ENCODE measurements around the gene HGF. TPM values are rescaled to one million over a fixed set of nuclear protein-coding genes. Genes with fewer than 3 reads are reported as not detected.

Gene HGF
- total RNA-seq, 1 experiment from 2014 or later: 0.72 TPM

DNA sequence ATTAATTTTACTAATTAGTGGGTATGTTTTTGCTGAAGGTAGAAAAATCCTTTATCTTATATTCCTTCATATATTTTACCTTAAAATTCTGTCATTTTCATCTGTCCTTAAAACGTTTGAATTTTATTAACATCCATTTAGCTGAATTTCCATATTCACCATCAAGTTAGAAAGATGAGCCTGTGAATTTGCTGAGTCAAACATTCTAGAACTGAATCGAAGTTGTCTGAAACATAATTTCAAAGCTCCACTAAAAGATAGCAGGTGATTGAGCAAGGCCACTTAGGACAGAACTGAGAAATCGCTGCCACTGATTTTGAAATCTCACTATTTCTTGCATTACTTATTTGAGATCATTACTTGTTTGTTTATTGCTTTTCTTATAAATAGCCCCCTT lies 17.5 kb downstream of the HGF start:
- DNase-seq (ENCODE audit: low spot score): no peak
- H3K4me1 Mint-ChIP-seq: peaks cover 28% of the 10 kb centered on the region
- H3K27ac Mint-ChIP-seq: peak overlapping the region; percentile 68
- TF ChIP-seq GTF2I (CRISPR knock-in tag; conservative IDR thresholded peaks at IDR 0.05) (no peak), SOX15 (CRISPR knock-in tag; IDR thresholded peaks at IDR 0.05) (no peak), MAX (CRISPR knock-in tag; IDR thresholded peaks at IDR 0.05) (no peak), PRDM15 (CRISPR knock-in tag; IDR thresholded peaks at IDR 0.05) (no peak), MXD4 (CRISPR knock-in tag; IDR thresholded peaks at IDR 0.05; ENCODE audit: borderline replicate concordance) (no peak), KAT7 (CRISPR knock-in tag; IDR thresholded peaks at IDR 0.05; ENCODE audit: borderline replicate concordance) (no peak), PRRX2 (CRISPR knock-in tag; IDR thresholded peaks at IDR 0.05) (no peak), ZNF396 (CRISPR knock-in tag; IDR thresholded peaks at IDR 0.05; ENCODE audit: borderline replicate concordance) (no peak), NFE2L1 (CRISPR knock-in tag; IDR thresholded peaks at IDR 0.05) (no peak), GABPB1 (CRISPR knock-in tag; IDR thresholded peaks at IDR 0.05) (no peak), ZNF219 (CRISPR knock-in tag; IDR thresholded peaks at IDR 0.05; ENCODE audit: borderline replicate concordance) (no peak), NR3C1 (CRISPR knock-in tag; conservative IDR thresholded peaks at IDR 0.05; ENCODE audit: low read depth) (no peak), FOXJ3 (CRISPR knock-in tag; IDR thresholded peaks at IDR 0.05; ENCODE audit: borderline replicate concordance) (no peak), SMAD3 (CRISPR knock-in tag; IDR thresholded peaks at IDR 0.05; ENCODE audit: borderline replicate concordance) (no peak), TEAD1 (CRISPR knock-in tag; IDR thresholded peaks at IDR 0.05) (no peak), E2F4 (CRISPR knock-in tag; IDR thresholded peaks at IDR 0.05; ENCODE audit: borderline replicate concordance, low read depth) (no peak)
- H3K4me3 Mint-ChIP-seq: no peak overlapping the region; the same call in 1 of the 2 replicates
- no peaks in the 10 kb centered on the region for H3K9me3 Mint-ChIP-seq
- CTCF ChIA-PET: interaction anchor here (1.0 to 1.8 kb wide), 3 partner anchors 18 to 282 kb away, joined by 3 to 6 read pairs (median 5); no protein-coding TSS in a partner anchor
- H3K27me3 Mint-ChIP-seq (ENCODE audit: low read depth): no peaks in the 10 kb centered on the region
- ATAC-seq: no peak
- POLR2A ChIA-PET: no interaction called here
- H3K36me3 Mint-ChIP-seq: no peaks in the 10 kb centered on the region

DNA sequence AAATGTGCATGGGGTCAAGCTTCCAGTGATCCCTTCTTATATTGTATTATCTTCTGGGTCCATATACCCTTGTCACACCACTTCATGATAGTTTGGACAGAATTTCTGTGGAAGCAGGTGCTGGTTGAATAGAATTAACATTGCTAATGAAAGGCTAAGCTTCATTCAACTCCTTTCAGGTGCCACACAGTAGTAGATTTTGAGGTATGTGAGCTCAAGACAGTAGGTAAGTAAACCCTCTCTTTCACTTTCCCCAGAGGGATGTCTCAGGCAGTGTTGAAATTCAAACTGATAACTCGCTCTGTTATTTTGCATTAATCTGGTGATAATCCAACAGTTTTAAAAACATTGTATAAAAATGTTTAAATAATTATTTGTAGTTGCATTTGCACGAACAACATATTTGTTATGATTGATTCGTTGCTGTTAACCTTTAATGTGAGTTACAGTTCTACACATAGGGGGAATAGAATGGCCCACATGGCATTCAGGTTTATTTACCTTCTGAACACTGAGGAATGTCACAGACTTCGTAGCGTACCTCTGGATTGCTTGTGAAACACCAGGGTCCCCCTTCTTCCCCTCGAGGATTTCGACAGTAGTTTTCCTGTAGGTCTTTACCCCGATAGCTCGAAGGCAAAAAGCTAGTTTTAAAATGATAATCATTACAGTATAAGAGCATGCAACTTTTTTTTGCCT lies 18.1 kb downstream of the HGF start:
- ChIA-PET POLR2A (no interaction called here), CTCF (interaction anchor here (1.0 to 1.8 kb wide), 3 partner anchors 17 to 282 kb away, joined by 3 to 6 read pairs (median 5); no protein-coding TSS in a partner anchor)
- ATAC-seq: peak; percentile 95
- Mint-ChIP-seq H3K9me3 (no peaks in the 10 kb centered on the region), H3K4me1 (peaks cover 28% of the 10 kb centered on the region), H3K27ac (peak overlapping the region; percentile 92), H3K36me3 (no peaks in the 10 kb centered on the region), H3K4me3 (no peak overlapping the region; the same call in 1 of the 2 replicates), H3K27me3 (ENCODE audit: low read depth) (no peaks in the 10 kb centered on the region)
- DNase-seq (ENCODE audit: low spot score): no peak
- TF ChIP-seq MXD4 (CRISPR knock-in tag; IDR thresholded peaks at IDR 0.05; ENCODE audit: borderline replicate concordance) (no peak), ZNF219 (CRISPR knock-in tag; IDR thresholded peaks at IDR 0.05; ENCODE audit: borderline replicate concordance) (no peak), PREB (CRISPR knock-in tag; IDR thresholded peaks at IDR 0.05; ENCODE audit: borderline replicate concordance) (no peak), FOXP1 (CRISPR knock-in tag; IDR thresholded peaks at IDR 0.05; ENCODE audit: borderline replicate concordance) (no peak), ZNF138 (CRISPR knock-in tag; conservative IDR thresholded peaks at IDR 0.05) (no peak), PRRX2 (CRISPR knock-in tag; IDR thresholded peaks at IDR 0.05) (no peak), SP1 (CRISPR knock-in tag; conservative IDR thresholded peaks at IDR 0.05) (no peak), ZNF263 (CRISPR knock-in tag; IDR thresholded peaks at IDR 0.05; ENCODE audit: low read depth) (no peak), HMGA2 (CRISPR knock-in tag; IDR thresholded peaks at IDR 0.05) (no peak)
- TF ChIP-seq, protein P1, sequence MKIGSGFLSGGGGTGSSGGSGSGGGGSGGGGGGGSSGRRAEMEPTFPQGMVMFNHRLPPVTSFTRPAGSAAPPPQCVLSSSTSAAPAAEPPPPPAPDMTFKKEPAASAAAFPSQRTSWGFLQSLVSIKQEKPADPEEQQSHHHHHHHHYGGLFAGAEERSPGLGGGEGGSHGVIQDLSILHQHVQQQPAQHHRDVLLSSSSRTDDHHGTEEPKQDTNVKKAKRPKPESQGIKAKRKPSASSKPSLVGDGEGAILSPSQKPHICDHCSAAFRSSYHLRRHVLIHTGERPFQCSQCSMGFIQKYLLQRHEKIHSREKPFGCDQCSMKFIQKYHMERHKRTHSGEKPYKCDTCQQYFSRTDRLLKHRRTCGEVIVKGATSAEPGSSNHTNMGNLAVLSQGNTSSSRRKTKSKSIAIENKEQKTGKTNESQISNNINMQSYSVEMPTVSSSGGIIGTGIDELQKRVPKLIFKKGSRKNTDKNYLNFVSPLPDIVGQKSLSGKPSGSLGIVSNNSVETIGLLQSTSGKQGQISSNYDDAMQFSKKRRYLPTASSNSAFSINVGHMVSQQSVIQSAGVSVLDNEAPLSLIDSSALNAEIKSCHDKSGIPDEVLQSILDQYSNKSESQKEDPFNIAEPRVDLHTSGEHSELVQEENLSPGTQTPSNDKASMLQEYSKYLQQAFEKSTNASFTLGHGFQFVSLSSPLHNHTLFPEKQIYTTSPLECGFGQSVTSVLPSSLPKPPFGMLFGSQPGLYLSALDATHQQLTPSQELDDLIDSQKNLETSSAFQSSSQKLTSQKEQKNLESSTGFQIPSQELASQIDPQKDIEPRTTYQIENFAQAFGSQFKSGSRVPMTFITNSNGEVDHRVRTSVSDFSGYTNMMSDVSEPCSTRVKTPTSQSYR (CRISPR knock-in tag; IDR thresholded peaks at IDR 0.05): no peak
